CD4-positive, alpha-beta memory T cell (primary cell): Measurements from ENCODE around the gene MAMDC2. TPM values are rescaled to one million over a fixed set of nuclear protein-coding genes. Genes with fewer than 3 reads are reported as not detected.

ENCODE experiments used
- CTCF ChIA-PET: fragments of 350-600 bp; sonication (Branson Sonifier 250); formaldehyde crosslinking; loops from one replicate; lab custom pipeline; 2021; ENCODE audit warnings: inconsistent platforms; ENCODE audit not compliant: partially characterized antibody; lab: Charles Lee
- POLR2A ChIA-PET: fragments of 350-600 bp; sonication (Branson Sonifier 250); formaldehyde crosslinking; loops from one replicate; lab custom pipeline; 2021; ENCODE audit not compliant: partially characterized antibody; lab: Charles Lee
- DNase-seq, 5 donors: peaks; one replicate each; pipeline versions ENCODE4 v3.0.0 to v3.0.0-alpha.2; 2020 to 2022; ENCODE audit warnings: mixed read lengths in 1 of 5
- H3K27ac ChIP-seq: one replicate; pipeline ENCODE4 v1.7.0; 2013; ENCODE audit warnings: low read depth, low read length
- H3K27me3 ChIP-seq: 2 replicates; pipeline ENCODE4 v1.7.0; 2013; ENCODE audit warnings: mild to moderate bottlenecking, low read length, moderate library complexity; ENCODE audit not compliant: insufficient read depth
- H3K36me3 ChIP-seq: 2 replicates; pipeline ENCODE4 v1.7.0; 2013; ENCODE audit warnings: mild to moderate bottlenecking, low read length, moderate library complexity; ENCODE audit not compliant: insufficient read depth
- H3K4me1 ChIP-seq: 2 replicates; pipeline ENCODE4 v1.7.0; 2013; ENCODE audit warnings: mild to moderate bottlenecking, low read length, moderate library complexity; ENCODE audit not compliant: insufficient read depth
- H3K4me3 ChIP-seq, 2 donors: one replicate each; pipeline ENCODE4 v1.7.0; 2013; ENCODE audit warnings: low read length in 2 of 2, mild to moderate bottlenecking in 1 of 2
- H3K9me3 ChIP-seq, 2 donors: one replicate each; pipeline ENCODE4 v1.7.0; 2013; ENCODE audit warnings: low read length in 2 of 2, control low read depth in 1 of 2; ENCODE audit not compliant: control insufficient read depth in 1 of 2
- H3K27ac Mint-ChIP-seq, 7 donors: one replicate each; pipeline ENCODE4 v1.8.0; 2020 to 2021; ENCODE audit warnings: mixed read lengths in 7 of 7, mild to moderate bottlenecking in 6 of 7, inconsistent platforms in 3 of 7, moderate library complexity in 3 of 7
- H3K27me3 Mint-ChIP-seq, 2 donors: one replicate each; pipeline ENCODE4 v1.8.0; 2020 to 2021; ENCODE audit warnings: mixed read lengths in 2 of 2
- H3K36me3 Mint-ChIP-seq, 2 donors: one replicate each; pipeline ENCODE4 v1.8.0; 2020 to 2021; ENCODE audit warnings: mixed read lengths in 2 of 2, inconsistent platforms in 1 of 2, mild to moderate bottlenecking in 1 of 2
- H3K4me1 Mint-ChIP-seq, 4 donors: one replicate each; pipeline ENCODE4 v1.8.0; 2020 to 2021; ENCODE audit warnings: mixed read lengths in 4 of 4, mild to moderate bottlenecking in 1 of 4
- H3K4me3 Mint-ChIP-seq, 8 donors: one replicate each; pipeline ENCODE4 v1.8.0; 2020 to 2021; ENCODE audit warnings: mixed read lengths in 8 of 8, mild to moderate bottlenecking in 7 of 8, moderate library complexity in 6 of 8, inconsistent platforms in 3 of 8
- H3K9me3 Mint-ChIP-seq, 8 donors: one replicate each; pipeline ENCODE4 v1.8.0; 2020 to 2021; ENCODE audit warnings: mixed read lengths in 8 of 8, mild to moderate bottlenecking in 5 of 8, inconsistent platforms in 3 of 8, moderate library complexity in 1 of 8
- intact Hi-C: fragments of 100-400 bp; cut with micrococcal nuclease; formaldehyde crosslinking; loops from one replicate; pipeline ENCODE4 v1.15.1; 2023
- polyA plus RNA-seq, 2 donors: library from polyadenylated mRNA; unstranded; fragments of 300-500 nt; fragmentation: Illumina TruSeq; gene quantifications; one replicate each; pipeline ENCODE4 v1.2.3, GENCODE V29; 2021
- total RNA-seq, 2 experiments: library from RNA; stranded (reverse); gene quantifications; one replicate each; pipeline ENCODE4 v1.2.3, GENCODE V29; 2021

Gene MAMDC2
- total and polyA plus RNA-seq, 4 experiments from 2014 or later: not detected

- POLR2A ChIA-PET: no interaction called here
Observed at GRCh38 chr9:70055406-70056210, 12.0 kb downstream of the MAMDC2 start.

GRCh38 chr9:70056211-70056944, 12.7 kb downstream of the MAMDC2 start:
- no peaks in the 10 kb centered on the region for H3K36me3 Mint-ChIP-seq
- Histone ChIP-seq H3K9me3 (no peaks in the 10 kb centered on the region), H3K27ac (no peak overlapping the region), H3K4me3 (no peak overlapping the region), H3K4me1 (no peaks in the 10 kb centered on the region), H3K27me3 (no peaks in the 10 kb centered on the region), H3K36me3 (no peaks in the 10 kb centered on the region)
- no peak for DNase-seq
- H3K4me3 Mint-ChIP-seq: no peak overlapping the region
- no peak overlapping the region for H3K27ac Mint-ChIP-seq
- H3K9me3 Mint-ChIP-seq: no peaks in the 10 kb centered on the region
- peaks cover 2 to 12% of the 10 kb centered on the region in 2 donors for H3K27me3 Mint-ChIP-seq
- POLR2A ChIA-PET: no interaction called here
- intact Hi-C loops: no loop called here
- no peaks in the 10 kb centered on the region for H3K4me1 Mint-ChIP-seq
- CTCF ChIA-PET: no interaction called here

More at GRCh38 chr9:70055406-70056210, 12.0 kb downstream of the MAMDC2 start:
- H3K27ac ChIP-seq: no peak overlapping the region
- intact Hi-C loops: no loop called here
- H3K4me1 ChIP-seq: no peaks in the 10 kb centered on the region
- H3K4me1 Mint-ChIP-seq: no peaks in the 10 kb centered on the region
- no peaks in the 10 kb centered on the region for H3K27me3 ChIP-seq
- H3K27me3 Mint-ChIP-seq: peaks cover 2 to 12% of the 10 kb centered on the region in 2 donors
- no peak overlapping the region for H3K4me3 Mint-ChIP-seq
- no peak overlapping the region for H3K27ac Mint-ChIP-seq
- H3K9me3 ChIP-seq: no peaks in the 10 kb centered on the region
- no peak for DNase-seq
- H3K36me3 ChIP-seq: no peaks in the 10 kb centered on the region
- CTCF ChIA-PET: interaction anchor here (0.8 to 1.0 kb wide), 2 partner anchors 11 to 14 kb away, joined by 3 read pairs; no protein-coding TSS in a partner anchor
- H3K9me3 Mint-ChIP-seq: no peaks in the 10 kb centered on the region
- H3K36me3 Mint-ChIP-seq: no peaks in the 10 kb centered on the region
- H3K4me3 ChIP-seq: no peak overlapping the region

GRCh38 chr9:70058569-70059116, 15.0 kb downstream of the MAMDC2 start:
- Histone ChIP-seq H3K9me3 (no peaks in the 10 kb centered on the region), H3K27ac (no peak overlapping the region), H3K4me1 (no peaks in the 10 kb centered on the region), H3K27me3 (no peaks in the 10 kb centered on the region), H3K36me3 (no peaks in the 10 kb centered on the region), H3K4me3 (no peak overlapping the region)
- no peak for DNase-seq
- H3K4me1 Mint-ChIP-seq: no peaks in the 10 kb centered on the region
- no peak overlapping the region for H3K4me3 Mint-ChIP-seq
- no peaks in the 10 kb centered on the region for H3K9me3 Mint-ChIP-seq
- no peaks in the 10 kb centered on the region for H3K36me3 Mint-ChIP-seq
- H3K27ac Mint-ChIP-seq: no peak overlapping the region
- intact Hi-C loops: no loop called here
- peaks cover 2 to 8% of the 10 kb centered on the region in 2 donors for H3K27me3 Mint-ChIP-seq
- ChIA-PET CTCF (no interaction called here), POLR2A (no interaction called here)

- no peaks in the 10 kb centered on the region for H3K36me3 Mint-ChIP-seq
- Histone ChIP-seq H3K27me3 (no peaks in the 10 kb centered on the region), H3K9me3 (no peaks in the 10 kb centered on the region), H3K4me1 (no peaks in the 10 kb centered on the region), H3K36me3 (no peaks in the 10 kb centered on the region), H3K4me3 (no peak overlapping the region), H3K27ac (no peak overlapping the region)
- H3K27ac Mint-ChIP-seq: no peak overlapping the region
- no peak overlapping the region for H3K4me3 Mint-ChIP-seq
- no peaks in the 10 kb centered on the region for H3K4me1 Mint-ChIP-seq
- intact Hi-C loops: no loop called here
- no peak for DNase-seq
- peaks cover 2 to 5% of the 10 kb centered on the region in 2 donors for H3K27me3 Mint-ChIP-seq
- H3K9me3 Mint-ChIP-seq: no peaks in the 10 kb centered on the region
- POLR2A ChIA-PET: no interaction called here
- CTCF ChIA-PET: interaction anchor here (1.3 kb wide), 1 partner anchor 51 kb away, joined by 3 read pairs; no protein-coding TSS in a partner anchor
Observed at GRCh38 chr9:70060148-70060882, 16.7 kb downstream of the MAMDC2 start.

- intact Hi-C loops: no loop called here
- DNase-seq: no peak
- Histone ChIP-seq H3K27me3 (no peaks in the 10 kb centered on the region), H3K4me1 (no peaks in the 10 kb centered on the region), H3K27ac (no peak overlapping the region), H3K9me3 (no peaks in the 10 kb centered on the region), H3K36me3 (no peaks in the 10 kb centered on the region), H3K4me3 (no peak overlapping the region)
- H3K4me1 Mint-ChIP-seq: no peaks in the 10 kb centered on the region
- ChIA-PET CTCF (no interaction called here), POLR2A (no interaction called here)
- H3K27me3 Mint-ChIP-seq: peaks cover 2 to 8% of the 10 kb centered on the region in 2 donors
- H3K9me3 Mint-ChIP-seq: peaks cover 0 to 3% (median 0%) of the 10 kb centered on the region in 8 donors
- H3K36me3 Mint-ChIP-seq: no peaks in the 10 kb centered on the region
- H3K27ac Mint-ChIP-seq: no peak overlapping the region
- no peak overlapping the region for H3K4me3 Mint-ChIP-seq
Observed at GRCh38 chr9:70060883-70061507, 17.3 kb downstream of the MAMDC2 start.

GRCh38 chr9:70061776-70062175, 18.1 kb downstream of the MAMDC2 start:
- ChIA-PET CTCF (no interaction called here), POLR2A (no interaction called here)
- Mint-ChIP-seq H3K9me3 (peaks cover 0 to 4% (median 0%) of the 10 kb centered on the region in 8 donors), H3K27me3 (peaks cover 6 to 8% of the 10 kb centered on the region in 2 donors), H3K27ac (no peak overlapping the region), H3K4me3 (no peak overlapping the region), H3K4me1 (no peaks in the 10 kb centered on the region), H3K36me3 (no peaks in the 10 kb centered on the region)
- H3K27ac ChIP-seq: no peak overlapping the region
- no peaks in the 10 kb centered on the region for H3K36me3 ChIP-seq
- no peaks in the 10 kb centered on the region for H3K4me1 ChIP-seq
- DNase-seq: no peak
- intact Hi-C loops: no loop called here
- H3K4me3 ChIP-seq: no peak overlapping the region
- H3K27me3 ChIP-seq: no peaks in the 10 kb centered on the region
- H3K9me3 ChIP-seq: no peaks in the 10 kb centered on the region
